ENCODE results near the gene PIK3C3.

PIK3C3 gene

DNA sequence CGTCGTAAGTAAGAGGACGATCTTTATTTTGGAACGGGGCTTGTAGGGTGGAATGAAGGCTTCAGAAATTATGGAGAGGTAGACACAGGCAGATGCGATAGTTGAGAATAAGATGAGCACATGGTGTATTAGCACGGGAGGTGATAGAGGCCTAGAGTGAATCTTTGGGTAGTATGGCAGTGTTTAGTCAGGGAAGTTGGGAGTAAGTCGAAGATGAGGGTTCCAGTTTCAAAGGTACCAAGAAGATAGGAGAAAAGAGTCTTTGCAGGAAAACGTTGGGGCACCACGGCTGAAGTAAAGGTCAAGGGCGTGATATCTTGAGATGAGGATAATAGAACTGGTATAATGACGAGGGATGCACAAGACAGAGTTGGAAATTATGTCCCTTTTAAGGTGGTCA, 654 bp downstream of the PIK3C3 start:
- in situ Hi-C loops (cut with MboI; ENCODE audit: low sequenced_read_pairs, unreplicated experiment): no loop called here
- TF ChIP-seq, protein P1, sequence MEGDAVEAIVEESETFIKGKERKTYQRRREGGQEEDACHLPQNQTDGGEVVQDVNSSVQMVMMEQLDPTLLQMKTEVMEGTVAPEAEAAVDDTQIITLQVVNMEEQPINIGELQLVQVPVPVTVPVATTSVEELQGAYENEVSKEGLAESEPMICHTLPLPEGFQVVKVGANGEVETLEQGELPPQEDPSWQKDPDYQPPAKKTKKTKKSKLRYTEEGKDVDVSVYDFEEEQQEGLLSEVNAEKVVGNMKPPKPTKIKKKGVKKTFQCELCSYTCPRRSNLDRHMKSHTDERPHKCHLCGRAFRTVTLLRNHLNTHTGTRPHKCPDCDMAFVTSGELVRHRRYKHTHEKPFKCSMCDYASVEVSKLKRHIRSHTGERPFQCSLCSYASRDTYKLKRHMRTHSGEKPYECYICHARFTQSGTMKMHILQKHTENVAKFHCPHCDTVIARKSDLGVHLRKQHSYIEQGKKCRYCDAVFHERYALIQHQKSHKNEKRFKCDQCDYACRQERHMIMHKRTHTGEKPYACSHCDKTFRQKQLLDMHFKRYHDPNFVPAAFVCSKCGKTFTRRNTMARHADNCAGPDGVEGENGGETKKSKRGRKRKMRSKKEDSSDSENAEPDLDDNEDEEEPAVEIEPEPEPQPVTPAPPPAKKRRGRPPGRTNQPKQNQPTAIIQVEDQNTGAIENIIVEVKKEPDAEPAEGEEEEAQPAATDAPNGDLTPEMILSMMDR (IDR thresholded peaks at IDR 0.05; ENCODE audit: borderline replicate concordance, control extremely low read depth, extremely low read depth, insufficient read depth, missing control alignments): no peak
- DNase-seq (ENCODE audit: low spot score): no peak

DNA sequence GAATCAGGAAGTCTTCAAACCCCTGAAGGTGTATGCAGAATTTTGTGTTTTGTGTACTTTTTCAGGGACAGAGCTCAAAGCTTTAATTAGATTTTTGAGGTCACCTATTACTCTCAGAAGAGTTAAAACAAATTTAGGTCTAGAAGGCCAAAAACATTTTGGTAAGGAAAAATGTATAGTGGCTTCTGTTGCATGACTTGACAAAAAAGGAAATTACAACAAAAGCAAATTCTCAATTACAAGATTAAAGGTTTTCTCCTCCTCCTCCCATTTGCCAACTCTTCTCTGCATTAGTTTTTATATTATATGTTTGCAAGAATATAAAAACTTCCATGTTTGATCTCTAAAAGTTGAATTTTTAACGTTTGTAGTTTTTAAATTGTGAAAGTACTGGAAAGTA, 4.0 kb downstream of the PIK3C3 start:
- in situ Hi-C loops (cut with MboI; ENCODE audit: low sequenced_read_pairs, unreplicated experiment): no loop called here
- DNase-seq (ENCODE audit: low spot score): no peak
- TF ChIP-seq, protein P1 (IDR thresholded peaks at IDR 0.05; ENCODE audit: borderline replicate concordance, control extremely low read depth, extremely low read depth, insufficient read depth, missing control alignments): no peak

DNA sequence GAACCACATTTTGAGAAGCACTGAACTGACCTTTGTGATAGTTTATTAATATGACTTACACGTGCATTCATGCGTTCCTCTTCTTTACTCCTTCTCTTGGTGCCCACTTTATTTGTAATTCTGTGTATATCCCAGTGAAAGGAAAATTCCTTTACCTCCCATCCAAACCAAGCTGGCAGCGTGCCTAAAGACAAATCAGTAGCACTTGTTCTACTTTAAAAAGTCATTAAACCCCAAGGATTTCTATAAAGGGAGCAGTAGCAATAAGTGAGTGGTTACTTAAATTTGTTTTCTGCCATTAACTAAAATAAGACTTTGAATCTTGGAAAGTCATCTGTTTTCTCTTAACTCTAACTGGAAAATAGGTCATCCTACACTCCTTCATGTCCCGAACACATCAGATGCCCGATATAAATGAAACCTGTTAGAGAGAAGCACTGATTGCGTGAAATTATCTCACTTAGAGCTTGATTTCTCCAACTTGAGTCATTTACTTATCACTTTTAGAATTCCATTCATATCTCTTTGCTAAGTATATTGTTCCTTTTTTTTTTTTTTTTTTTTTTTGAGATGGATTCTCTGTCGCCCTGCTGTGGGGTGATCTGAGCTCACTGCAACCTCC, 10.7 kb downstream of the PIK3C3 start:
- in situ Hi-C loops (cut with MboI; ENCODE audit: low sequenced_read_pairs, unreplicated experiment): no loop called here
- DNase-seq (ENCODE audit: low spot score): no peak
- TF ChIP-seq, protein P1 (IDR thresholded peaks at IDR 0.05; ENCODE audit: borderline replicate concordance, control extremely low read depth, extremely low read depth, insufficient read depth, missing control alignments): no peak

DNA sequence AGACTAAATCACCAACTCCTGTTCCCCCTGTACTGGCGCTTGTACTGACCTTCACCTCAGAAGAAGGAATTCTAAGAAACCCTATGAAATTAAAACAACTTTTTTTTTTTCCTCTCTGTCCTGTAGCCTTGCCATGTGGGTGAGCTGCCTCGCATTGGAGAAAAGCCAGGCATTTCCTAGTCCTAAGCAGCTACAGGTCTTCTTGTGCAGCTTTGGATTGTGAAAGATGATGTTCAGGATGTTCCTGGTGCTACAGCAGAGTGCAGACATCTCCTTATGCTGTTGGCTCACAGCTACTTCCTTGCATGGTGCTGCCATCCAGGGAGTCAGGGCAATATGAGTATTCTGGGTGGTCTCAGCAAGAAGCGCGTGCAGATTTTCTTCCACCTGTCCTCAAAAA, 11.9 kb downstream of the PIK3C3 start:
- in situ Hi-C loops (cut with MboI; ENCODE audit: low sequenced_read_pairs, unreplicated experiment): no loop called here
- TF ChIP-seq, protein P1 (IDR thresholded peaks at IDR 0.05; ENCODE audit: borderline replicate concordance, control extremely low read depth, extremely low read depth, insufficient read depth, missing control alignments): no peak
- no peak for DNase-seq (ENCODE audit: low spot score)

DNA sequence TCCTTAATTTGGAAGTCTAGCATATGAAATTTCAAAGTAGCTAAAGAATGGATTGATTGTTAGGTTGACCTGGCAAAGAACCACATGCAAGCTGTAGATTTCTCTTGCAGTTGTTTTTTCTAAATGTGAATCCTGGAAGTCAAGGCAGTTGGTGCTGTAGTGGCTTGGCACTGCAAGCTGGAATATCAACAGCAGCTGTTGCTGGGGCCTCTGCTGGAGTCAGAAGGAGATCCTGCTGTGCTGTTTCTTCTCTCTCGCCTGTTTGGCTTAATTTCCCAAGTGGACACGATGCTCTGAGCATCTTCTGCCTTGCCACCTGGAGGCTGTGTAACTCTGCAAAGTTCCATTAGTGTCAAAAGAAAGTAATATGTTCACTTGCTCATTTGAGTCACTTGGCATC, 12.6 kb downstream of the PIK3C3 start:
- no peak for DNase-seq (ENCODE audit: low spot score)
- in situ Hi-C loops (cut with MboI; ENCODE audit: low sequenced_read_pairs, unreplicated experiment): no loop called here
- TF ChIP-seq, protein P1 (IDR thresholded peaks at IDR 0.05; ENCODE audit: borderline replicate concordance, control extremely low read depth, extremely low read depth, insufficient read depth, missing control alignments): no peak

DNA sequence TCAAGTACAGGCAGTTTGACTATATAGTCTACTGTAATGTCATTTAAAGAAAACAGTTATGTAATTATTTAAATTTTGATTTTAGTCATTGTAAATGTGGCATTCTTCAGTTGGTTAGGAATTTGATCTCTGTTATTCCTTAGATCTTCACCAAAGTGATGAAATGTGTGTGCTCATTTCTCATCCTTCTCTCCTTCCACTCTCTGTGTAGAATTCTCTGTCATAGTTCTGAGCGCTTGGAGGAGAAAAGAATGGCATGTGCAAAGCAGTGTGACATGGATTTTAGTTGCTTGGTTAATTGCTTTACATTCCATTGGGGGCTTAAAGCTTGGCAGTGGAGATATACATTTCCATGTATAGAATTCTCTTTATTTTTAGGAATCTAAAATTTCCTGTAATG, 14.8 kb downstream of the PIK3C3 start:
- no peak for DNase-seq (ENCODE audit: low spot score)
- TF ChIP-seq, protein P1 (IDR thresholded peaks at IDR 0.05; ENCODE audit: borderline replicate concordance, control extremely low read depth, extremely low read depth, insufficient read depth, missing control alignments): no peak
- in situ Hi-C loops (cut with MboI; ENCODE audit: low sequenced_read_pairs, unreplicated experiment): no loop called here
